Left hindlimb (tissue), 1 donor: ENCODE results near the gene UQCRC1.
"Not testable (repeated sequence)": the region's sequence is repeated elsewhere in the genome, so short reads cannot be mapped to it uniquely, and the experiment has no call there.

Experiments used
- DNase-seq: peaks from one replicate; pipeline ENCODE4 v3.0.0-alpha.2; 2018

Gene UQCRC1

DNA sequence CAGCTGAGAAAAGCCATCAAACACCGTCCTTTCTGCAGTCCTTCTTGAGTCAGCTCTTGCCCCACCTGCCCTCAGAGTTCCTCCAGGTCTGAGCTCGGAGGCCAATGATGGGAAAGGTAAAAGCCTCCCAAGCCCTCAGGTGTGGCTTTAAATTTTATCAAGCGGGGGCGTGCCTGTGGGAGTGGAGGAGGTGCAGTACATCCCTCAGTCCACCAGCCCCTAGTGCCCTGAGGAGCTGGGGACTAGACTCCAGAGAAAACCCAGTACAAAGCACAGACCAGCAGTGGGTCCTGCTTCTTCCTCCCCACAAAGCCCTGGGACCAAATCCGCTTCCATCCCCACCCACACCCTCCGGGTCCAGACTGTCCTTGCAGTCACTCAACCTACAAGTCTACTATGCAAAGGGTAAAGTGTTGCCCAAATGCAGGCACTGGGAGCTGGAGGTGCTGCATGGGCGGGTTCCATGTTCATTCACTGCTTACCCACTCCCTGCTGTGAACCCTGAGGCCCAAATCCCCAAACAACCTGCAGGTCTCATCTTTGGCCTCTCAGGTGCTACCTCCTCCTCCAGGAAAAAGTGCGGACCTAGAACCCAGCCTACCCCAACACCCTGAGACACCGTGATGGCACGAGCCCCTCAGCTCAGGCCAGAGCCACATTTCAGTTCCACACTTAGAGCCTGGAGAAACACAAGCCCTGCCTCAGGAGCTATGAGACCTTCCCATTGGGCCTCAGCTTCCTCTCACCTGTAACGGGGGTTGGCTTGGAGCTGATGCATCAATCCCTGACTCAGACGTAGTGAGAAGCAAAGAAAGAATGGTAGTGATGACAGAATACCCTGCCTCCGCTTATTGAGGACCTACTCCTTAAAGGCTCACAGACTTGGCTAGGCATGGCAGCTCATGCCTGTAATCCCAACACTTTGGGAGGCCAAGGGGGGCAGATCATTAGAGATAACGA lies 55.3 kb downstream of the UQCRC1 start:
- no peak for DNase-seq

GRCh38 chr3:48553361-48553760 lies 56.1 kb downstream of the UQCRC1 start:
- DNase-seq: no peak

GRCh38 chr3:48552111-48552951 lies 57.1 kb downstream of the UQCRC1 start:
- no peak for DNase-seq

DNA sequence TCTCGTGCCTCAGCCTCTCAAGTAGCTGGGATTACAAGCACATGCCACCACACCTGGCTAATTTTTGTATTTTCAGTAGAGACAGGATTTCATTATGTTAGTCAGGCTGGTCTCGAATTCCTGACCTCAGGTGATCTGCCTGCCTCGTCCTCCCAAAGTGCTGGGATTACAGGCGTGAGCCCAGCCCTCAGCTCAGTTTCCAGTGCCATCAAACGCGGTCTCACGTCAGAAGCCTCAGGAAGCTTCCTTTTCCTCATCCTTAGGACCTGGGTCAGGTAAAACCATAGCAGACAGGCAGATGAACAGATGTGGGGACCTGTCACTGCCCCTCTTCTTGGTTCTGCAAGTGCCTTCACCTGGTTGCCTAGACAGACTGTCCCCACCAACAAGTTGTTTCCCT lies 57.8 kb downstream of the UQCRC1 start:
- not testable (repeated sequence) for DNase-seq
